Left lung (tissue), 10 donors: ENCODE results near the gene ABTB2. TPM values are rescaled to one million over a fixed set of nuclear protein-coding genes. Genes with fewer than 3 reads are reported as not detected.

Experiments used
- ATAC-seq: fragments of 200-7000 bp; cut with Tn5 transposase; one replicate; pipeline ENCODE4 v1.9.1; 2020; ENCODE audit warnings: moderate library complexity
- DNase-seq, 4 donors: peaks; one replicate each; pipeline ENCODE4 v3.0.0-alpha.2; 2013 to 2020
- H3K27ac ChIP-seq, 2 donors: fragments of 200-600 bp; sonication (generic) in 1 of 2; one replicate each; pipeline versions ENCODE4 v1.5.0 to v1.8.0; 2020 to 2021
- H3K27me3 ChIP-seq, 2 donors: fragments of 200-600 bp; sonication (generic) in 1 of 2; one replicate each; pipeline versions ENCODE4 v1.5.0 to v1.8.0; 2020 to 2021
- H3K36me3 ChIP-seq, 2 donors: fragments of 200-600 bp; sonication (generic) in 1 of 2; one replicate each; pipeline versions ENCODE4 v1.5.0 to v1.8.0; 2020 to 2021
- H3K4me1 ChIP-seq, 2 donors: fragments of 200-600 bp; one replicate each; pipeline ENCODE4 v1.8.0; 2021
- H3K4me3 ChIP-seq, 2 donors: fragments of 200-600 bp; sonication (generic) in 1 of 2; one replicate each; pipeline versions ENCODE4 v1.5.0 to v1.8.0; 2020 to 2021; ENCODE audit warnings: mild to moderate bottlenecking in 1 of 2
- H3K9me3 ChIP-seq, 2 donors: fragments of 200-600 bp; sonication (generic) in 1 of 2; one replicate each; pipeline versions ENCODE4 v1.5.0 to v1.8.0; 2020 to 2021
- intact Hi-C, 2 donors: fragments of 100-400 bp; cut with DNase I; formaldehyde crosslinking; loops; one replicate each; pipeline versions ENCODE4 v1.11.2 to v1.14.2; 2022
- polyA plus RNA-seq, 6 donors: library from polyadenylated mRNA; unstranded; fragments of 120-200 nt; gene quantifications; one replicate each; pipeline ENCODE4 v1.2.1, GENCODE V29; 2013; ENCODE audit not compliant: insufficient read length in 6 of 6
- total RNA-seq, 2 donors: library from RNA; stranded (reverse); fragmentation: NEBNext Ultra II Directional; extraction: Animal tissue kit (Norgen Biotek cat#: 25700); gene quantifications; one replicate each; pipeline ENCODE4 v1.2.1, GENCODE V29; 2021
- TF ChIP-seq, protein P1 (sequence below), 2 donors: fragments of 200-600 bp; sonication (generic) in 1 of 2; IDR thresholded peaks; one replicate each; pipeline versions ENCODE4 v1.5.0 to v1.8.0; 2021; ENCODE audit warnings: antibody characterized with exemption in 2 of 2
- donor health status: DM: no; HTN: yes; CAD: no.
- donor health status: DM: no; HTN: no; CAD: no.

ABTB2 gene
- total and polyA plus RNA-seq, 8 donors, result 2.4 to 6.9 (median 4.8) TPM

GRCh38 chr11:34132261-34132965, 225.4 kb downstream of the ABTB2 start:
- intact Hi-C loops, result no loop called here
- Histone ChIP-seq H3K9me3 (no peaks in the 10 kb centered on the region), H3K4me1 (no peaks in the 10 kb centered on the region), H3K36me3 (peaks cover 3 to 98% of the 10 kb centered on the region in 2 donors), H3K27me3 (no peaks in the 10 kb centered on the region), H3K27ac (no peak overlapping the region), H3K4me3 (no peak overlapping the region)
- no peak for ATAC-seq
- TF ChIP-seq, protein P1, sequence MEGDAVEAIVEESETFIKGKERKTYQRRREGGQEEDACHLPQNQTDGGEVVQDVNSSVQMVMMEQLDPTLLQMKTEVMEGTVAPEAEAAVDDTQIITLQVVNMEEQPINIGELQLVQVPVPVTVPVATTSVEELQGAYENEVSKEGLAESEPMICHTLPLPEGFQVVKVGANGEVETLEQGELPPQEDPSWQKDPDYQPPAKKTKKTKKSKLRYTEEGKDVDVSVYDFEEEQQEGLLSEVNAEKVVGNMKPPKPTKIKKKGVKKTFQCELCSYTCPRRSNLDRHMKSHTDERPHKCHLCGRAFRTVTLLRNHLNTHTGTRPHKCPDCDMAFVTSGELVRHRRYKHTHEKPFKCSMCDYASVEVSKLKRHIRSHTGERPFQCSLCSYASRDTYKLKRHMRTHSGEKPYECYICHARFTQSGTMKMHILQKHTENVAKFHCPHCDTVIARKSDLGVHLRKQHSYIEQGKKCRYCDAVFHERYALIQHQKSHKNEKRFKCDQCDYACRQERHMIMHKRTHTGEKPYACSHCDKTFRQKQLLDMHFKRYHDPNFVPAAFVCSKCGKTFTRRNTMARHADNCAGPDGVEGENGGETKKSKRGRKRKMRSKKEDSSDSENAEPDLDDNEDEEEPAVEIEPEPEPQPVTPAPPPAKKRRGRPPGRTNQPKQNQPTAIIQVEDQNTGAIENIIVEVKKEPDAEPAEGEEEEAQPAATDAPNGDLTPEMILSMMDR (IDR thresholded peaks at IDR 0.05), result no peak
- DNase-seq, result no peak

- Histone ChIP-seq H3K27ac (no peak overlapping the region), H3K4me1 (no peaks in the 10 kb centered on the region), H3K4me3 (no peak overlapping the region), H3K27me3 (no peaks in the 10 kb centered on the region), H3K36me3 (peaks cover 0 to 98% of the 10 kb centered on the region in 2 donors), H3K9me3 (no peaks in the 10 kb centered on the region)
- no peak for DNase-seq
- intact Hi-C loops, result no loop called here
- ATAC-seq, result no peak
- TF ChIP-seq, protein P1 (IDR thresholded peaks at IDR 0.05), result no peak
Measured at GRCh38 chr11:34128824-34129223, 229.0 kb downstream of the ABTB2 start.

- DNase-seq (no peak), ATAC-seq (no peak)
- H3K4me3 ChIP-seq, result no peak overlapping the region
- intact Hi-C loops, result no loop called here
- no peak overlapping the region for H3K27ac ChIP-seq
- peaks cover 0 to 98% of the 10 kb centered on the region in 2 donors for H3K36me3 ChIP-seq
- H3K4me1 ChIP-seq, result no peaks in the 10 kb centered on the region
- H3K27me3 ChIP-seq, result no peaks in the 10 kb centered on the region
- TF ChIP-seq, protein P1 (IDR thresholded peaks at IDR 0.05), result no peak
- no peaks in the 10 kb centered on the region for H3K9me3 ChIP-seq
Measured at GRCh38 chr11:34126959-34127848, 230.6 kb downstream of the ABTB2 start.

GRCh38 chr11:34124885-34125668, 232.7 kb downstream of the ABTB2 start:
- DNase-seq, result no peak
- Histone ChIP-seq H3K36me3 (peaks cover 0 to 99% of the 10 kb centered on the region in 2 donors), H3K9me3 (no peaks in the 10 kb centered on the region), H3K27ac (no peak overlapping the region), H3K4me1 (no peaks in the 10 kb centered on the region), H3K4me3 (no peak overlapping the region), H3K27me3 (no peaks in the 10 kb centered on the region)
- TF ChIP-seq, protein P1 (IDR thresholded peaks at IDR 0.05), result no peak
- ATAC-seq, result no peak
- intact Hi-C loops, result no loop called here
